WTC11 (cell line): ENCODE measurements around the gene PHACTR3. TPM values are rescaled to one million over a fixed set of nuclear protein-coding genes. Genes with fewer than 3 reads are reported as not detected.

Source experiments
- ATAC-seq: fragments of 200-7000 bp; cut with Tn5 transposase; 2 replicates; pipeline ENCODE4 v1.10.0; 2021; ENCODE audit warnings: mild to moderate bottlenecking, moderate library complexity
- CTCF ChIA-PET: fragments of 300-600 bp; sonication (Branson Sonifier 250); formaldehyde crosslinking; loops from one replicate; lab custom pipeline; 2021; ENCODE audit warnings: antibody characterized with exemption; lab: Charles Lee
- POLR2A ChIA-PET: fragments of 350-600 bp; sonication (Branson Sonifier 250); formaldehyde crosslinking; loops from one replicate; lab custom pipeline; 2021; ENCODE audit warnings: antibody characterized with exemption; lab: Charles Lee
- DNase-seq: peaks from one replicate; pipeline ENCODE4 v3.0.0; 2021; ENCODE audit warnings: low spot score
- H3K27ac Mint-ChIP-seq: 2 replicates; pipeline ENCODE4 v1.8.0; 2021; ENCODE audit warnings: mixed read lengths
- H3K27me3 Mint-ChIP-seq: 2 replicates; pipeline ENCODE4 v1.8.0; 2021; ENCODE audit warnings: low read depth, mild to moderate bottlenecking, moderate library complexity, mixed read lengths
- H3K36me3 Mint-ChIP-seq: 2 replicates; pipeline ENCODE4 v1.8.0; 2021; ENCODE audit warnings: mixed read lengths
- H3K4me1 Mint-ChIP-seq: 2 replicates; pipeline ENCODE4 v1.8.0; 2022; ENCODE audit warnings: mixed read lengths
- H3K4me3 Mint-ChIP-seq: 2 replicates; pipeline ENCODE4 v1.8.0; 2021; ENCODE audit warnings: mild to moderate bottlenecking, moderate library complexity, mixed read lengths
- H3K9me3 Mint-ChIP-seq: 2 replicates; pipeline ENCODE4 v1.8.0; 2021; ENCODE audit warnings: mixed read lengths
- ATF2 ChIP-seq: sonication (generic); formaldehyde crosslinking; IDR thresholded peaks from 2 replicates; pipeline ENCODE4 v1.8.1; 2022; ENCODE audit warnings: low read depth, missing genetic modification reagents, borderline replicate concordance
- ATF6 ChIP-seq: sonication (generic); formaldehyde crosslinking; IDR thresholded peaks from 2 replicates; pipeline ENCODE4 v1.8.1; 2023; ENCODE audit warnings: mild to moderate bottlenecking, missing genetic modification reagents
- CBFB ChIP-seq: sonication (generic); formaldehyde crosslinking; IDR thresholded peaks from 2 replicates; pipeline ENCODE4 v1.8.1; 2022; ENCODE audit warnings: mild to moderate bottlenecking, low read depth, missing genetic modification reagents
- CREM ChIP-seq: sonication (generic); formaldehyde crosslinking; IDR thresholded peaks from 2 replicates; pipeline ENCODE4 v1.8.1; 2022; ENCODE audit warnings: mild to moderate bottlenecking, missing genetic modification reagents, moderate library complexity
- ELF4 ChIP-seq: sonication (generic); formaldehyde crosslinking; IDR thresholded peaks from 2 replicates; pipeline ENCODE4 v1.8.1; 2022; ENCODE audit warnings: low read depth, mild to moderate bottlenecking, moderate library complexity, missing genetic modification reagents
- ERG ChIP-seq: fragments of 250-450 bp; sonication (Bioruptor Pico); IDR thresholded peaks from 2 replicates; pipeline ENCODE4 v1.8.0; 2021; ENCODE audit warnings: mild to moderate bottlenecking
- FOXJ3 ChIP-seq: sonication (generic); formaldehyde crosslinking; IDR thresholded peaks from 2 replicates; pipeline ENCODE4 v1.9.0; 2021; ENCODE audit warnings: missing genetic modification reagents, mild to moderate bottlenecking, borderline replicate concordance
- JUN ChIP-seq: sonication (generic); formaldehyde crosslinking; IDR thresholded peaks from 2 replicates; pipeline ENCODE4 v1.8.0; 2023; ENCODE audit warnings: mild to moderate bottlenecking, missing genetic modification reagents
- KAT7 ChIP-seq: sonication (generic); formaldehyde crosslinking; IDR thresholded peaks from 2 replicates; pipeline ENCODE4 v1.8.1; 2023; ENCODE audit warnings: missing genetic modification reagents, mild to moderate bottlenecking, borderline replicate concordance
- NFE2L1 ChIP-seq: sonication (generic); formaldehyde crosslinking; IDR thresholded peaks from 2 replicates; pipeline ENCODE4 v1.8.1; 2023; ENCODE audit warnings: missing genetic modification reagents
- NR1H2 ChIP-seq: sonication (generic); formaldehyde crosslinking; IDR thresholded peaks from 2 replicates; pipeline ENCODE4 v1.9.0; 2021; ENCODE audit warnings: mild to moderate bottlenecking, moderate library complexity, missing genetic modification reagents
- SOX15 ChIP-seq: fragments of 250-450 bp; sonication (Bioruptor Pico); IDR thresholded peaks from 2 replicates; pipeline ENCODE4 v1.9.0; 2021; ENCODE audit warnings: mild to moderate bottlenecking
- TEAD4 ChIP-seq: sonication (generic); formaldehyde crosslinking; IDR thresholded peaks from 2 replicates; pipeline ENCODE4 v1.8.0; 2022; ENCODE audit warnings: mild to moderate bottlenecking, missing genetic modification reagents
- USF2 ChIP-seq: sonication (generic); formaldehyde crosslinking; IDR thresholded peaks from 2 replicates; pipeline ENCODE4 v1.8.1; 2023; ENCODE audit warnings: mild to moderate bottlenecking, missing genetic modification reagents, moderate library complexity
- ZNF121 ChIP-seq: sonication (generic); formaldehyde crosslinking; IDR thresholded peaks from 2 replicates; pipeline ENCODE4 v1.8.0; 2023; ENCODE audit warnings: missing genetic modification reagents
- ZNF263 ChIP-seq: sonication (generic); formaldehyde crosslinking; IDR thresholded peaks from 2 replicates; pipeline ENCODE4 v1.8.1; 2022; ENCODE audit warnings: low read depth, mild to moderate bottlenecking, moderate library complexity, missing genetic modification reagents
- ZNF416 ChIP-seq: fragments of 250-450 bp; sonication (Bioruptor Pico); IDR thresholded peaks from 2 replicates; pipeline ENCODE4 v1.9.0; 2021; ENCODE audit warnings: mild to moderate bottlenecking, inconsistent platforms
- ZNF423 ChIP-seq: fragments of 250-450 bp; sonication (Bioruptor Pico); IDR thresholded peaks from 2 replicates; pipeline ENCODE4 v2.1.2; 2022; ENCODE audit warnings: mild to moderate bottlenecking, moderate library complexity
- ZNF425 ChIP-seq: fragments of 250-450 bp; sonication (Bioruptor Pico); conservative IDR thresholded peaks from 2 replicates; pipeline ENCODE4 v1.9.0; 2021; ENCODE audit warnings: mild to moderate bottlenecking
- ZNF512 ChIP-seq: sonication (generic); formaldehyde crosslinking; IDR thresholded peaks from 2 replicates; pipeline ENCODE4 v1.8.1; 2022; ENCODE audit warnings: missing genetic modification reagents, borderline replicate concordance
- total RNA-seq: library from RNA; stranded (reverse); gene quantifications from 3 replicates; pipeline ENCODE4 v1.2.3, GENCODE V29; 2021

Gene PHACTR3
- total RNA-seq, 1 experiment from 2014 or later, result 0.28 TPM

- Mint-ChIP-seq H3K27ac (no peak overlapping the region), H3K27me3 (peaks cover 9% of the 10 kb centered on the region), H3K4me1 (no peaks in the 10 kb centered on the region), H3K4me3 (no peak overlapping the region), H3K9me3 (no peaks in the 10 kb centered on the region), H3K36me3 (no peaks in the 10 kb centered on the region)
- TF ChIP-seq CREM (CRISPR knock-in tag) (no peak), ATF2 (CRISPR knock-in tag) (no peak), TEAD4 (CRISPR knock-in tag) (no peak)
- ChIA-PET POLR2A (no interaction called here), CTCF (no interaction called here)
- no peak for ATAC-seq
- no peak for DNase-seq
These were observed 207.4 kb downstream of the PHACTR3 start for GRCh38 chr20:59811681-59812171.

GRCh38 chr20:59812286-59813125 is 208.2 kb downstream of the PHACTR3 start:
- H3K27ac Mint-ChIP-seq, result no peak overlapping the region
- H3K9me3 Mint-ChIP-seq, result no peaks in the 10 kb centered on the region
- no peaks in the 10 kb centered on the region for H3K36me3 Mint-ChIP-seq
- ATAC-seq, result no peak
- H3K4me3 Mint-ChIP-seq, result no peak overlapping the region
- DNase-seq, result no peak
- peaks cover 9% of the 10 kb centered on the region for H3K27me3 Mint-ChIP-seq
- no peaks in the 10 kb centered on the region for H3K4me1 Mint-ChIP-seq
- POLR2A ChIA-PET, result no interaction called here
- TF ChIP-seq ZNF416 (CRISPR knock-in tag), result no peak
- no peak for TF ChIP-seq ZNF263 (CRISPR knock-in tag)
- no peak for TF ChIP-seq KAT7 (CRISPR knock-in tag)
- TF ChIP-seq JUN (CRISPR knock-in tag), result no peak
- no peak for TF ChIP-seq FOXJ3 (CRISPR knock-in tag)
- TF ChIP-seq ZNF423 (CRISPR knock-in tag), result no peak
- no peak for TF ChIP-seq NFE2L1 (CRISPR knock-in tag)
- no peak for TF ChIP-seq ATF6
- TF ChIP-seq ELF4, result no peak
- TF ChIP-seq ZNF425 (CRISPR knock-in tag), result no peak
- no peak for TF ChIP-seq ERG (CRISPR knock-in tag)
- TF ChIP-seq USF2 (CRISPR knock-in tag), result no peak
- no peak for TF ChIP-seq ZNF121 (CRISPR knock-in tag)
- TF ChIP-seq SOX15, result no peak
- TF ChIP-seq ZNF512 (CRISPR knock-in tag), result no peak
- TF ChIP-seq CBFB (CRISPR knock-in tag), result no peak
- TF ChIP-seq NR1H2, result no peak
- CTCF ChIA-PET, result interaction anchor here (2.0 kb wide), 1 partner anchor 38 kb away, joined by 10 read pairs; no protein-coding TSS in a partner anchor
